ENCODE results near the gene CRHR1.
"Not testable (repeated sequence)": the region's sequence is repeated elsewhere in the genome, so short reads cannot be mapped to it uniquely, and the experiment has no call there.

Gene CRHR1

GRCh38 chr17:45846223-45846622, 62.1 kb downstream of the CRHR1 start:
- no peak for DNase-seq (ENCODE audit: low read depth)

- DNase-seq (ENCODE audit: low read depth): no peak
These were observed 62.5 kb downstream of the CRHR1 start for GRCh38 chr17:45846646-45847045.

GRCh38 chr17:45847101-45847500, 63.0 kb downstream of the CRHR1 start:
- DNase-seq (ENCODE audit: low read depth): no peak

GRCh38 chr17:45847747-45848146, 63.6 kb downstream of the CRHR1 start:
- no peak for DNase-seq (ENCODE audit: low read depth)

- DNase-seq (ENCODE audit: low read depth): no peak
These were observed 64.3 kb downstream of the CRHR1 start for GRCh38 chr17:45848405-45848804.

GRCh38 chr17:45848868-45849535, 64.9 kb downstream of the CRHR1 start:
- DNase-seq (ENCODE audit: low read depth): no peak

- DNase-seq (ENCODE audit: low read depth): no peak
These were observed 65.4 kb downstream of the CRHR1 start for GRCh38 chr17:45849536-45849990.

GRCh38 chr17:45850011-45850410, 65.9 kb downstream of the CRHR1 start:
- no peak for DNase-seq (ENCODE audit: low read depth)

GRCh38 chr17:45850468-45850867, 66.3 kb downstream of the CRHR1 start:
- DNase-seq (ENCODE audit: low read depth): no peak

- no peak for DNase-seq (ENCODE audit: low read depth)
These were observed 66.9 kb downstream of the CRHR1 start for GRCh38 chr17:45851022-45851421.

- DNase-seq (ENCODE audit: low read depth): no peak
These were observed 67.3 kb downstream of the CRHR1 start for GRCh38 chr17:45851464-45851863.

- no peak for DNase-seq (ENCODE audit: low read depth)
These were observed 67.8 kb downstream of the CRHR1 start for GRCh38 chr17:45851873-45852272.

- peak; percentile 43 for DNase-seq (ENCODE audit: low read depth)
These were observed 68.6 kb downstream of the CRHR1 start for GRCh38 chr17:45852535-45853297.

- DNase-seq (ENCODE audit: low read depth): no peak
These were observed 70.1 kb downstream of the CRHR1 start for GRCh38 chr17:45854209-45854608.

GRCh38 chr17:45855691-45856336, 71.7 kb downstream of the CRHR1 start:
- no peak for DNase-seq (ENCODE audit: low read depth)

GRCh38 chr17:45857977-45858708, 74.0 kb downstream of the CRHR1 start:
- no peak for DNase-seq (ENCODE audit: low read depth)

- DNase-seq (ENCODE audit: low read depth): no peak
These were observed 77.0 kb downstream of the CRHR1 start for GRCh38 chr17:45861165-45861564.

- DNase-seq (ENCODE audit: low read depth): not testable (repeated sequence)
These were observed 78.0 kb downstream of the CRHR1 start for GRCh38 chr17:45862127-45862526.

- DNase-seq (ENCODE audit: low read depth): no peak
These were observed 79.9 kb downstream of the CRHR1 start for GRCh38 chr17:45863857-45864654.

GRCh38 chr17:45867171-45867570, 83.1 kb downstream of the CRHR1 start:
- DNase-seq (ENCODE audit: low read depth): no peak

- no peak for DNase-seq (ENCODE audit: low read depth)
These were observed 83.6 kb downstream of the CRHR1 start for GRCh38 chr17:45867702-45868101.

GRCh38 chr17:45868276-45868675, 84.2 kb downstream of the CRHR1 start:
- DNase-seq (ENCODE audit: low read depth): no peak
